ENCODE data around the gene SEC22B.

DNA sequence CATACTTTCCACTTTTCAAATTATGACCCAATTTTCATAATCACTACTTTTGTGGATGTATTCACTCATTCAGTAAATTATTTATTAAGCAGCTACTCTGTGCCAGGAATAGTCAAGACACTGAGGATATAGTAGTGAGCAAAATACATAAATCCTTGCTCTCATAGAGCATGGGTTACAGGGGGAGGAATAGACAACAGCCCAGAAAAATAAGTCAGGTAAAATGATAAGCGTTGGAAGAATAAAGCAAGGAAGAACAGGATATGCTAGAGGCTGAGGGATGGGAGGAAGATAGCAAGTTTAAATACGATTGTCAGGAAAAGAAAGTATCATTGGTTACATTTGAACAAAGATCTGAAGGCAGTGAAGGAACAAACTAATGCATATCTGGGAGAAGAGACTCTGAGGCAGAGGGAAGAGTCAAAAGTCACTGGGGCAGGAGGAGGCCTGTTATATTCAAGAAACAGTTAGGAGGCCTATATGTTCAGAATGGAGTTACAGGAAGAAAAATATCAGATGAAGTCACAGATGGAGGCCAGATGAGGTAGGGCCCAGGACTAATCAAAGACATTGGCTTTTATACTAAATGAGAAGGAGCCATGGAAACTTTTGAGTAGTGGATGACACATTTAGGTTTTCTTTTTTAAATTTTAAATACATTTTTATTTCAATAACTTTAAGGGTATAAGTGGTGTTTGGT lies 42.9 kb downstream of the SEC22B start:
- no peak for TF ChIP-seq CTCF (IDR thresholded peaks at IDR 0.05 in 4 of 5, conservative IDR thresholded peaks at IDR 0.05 in 1 of 5)
- no peak for TF ChIP-seq POLR2A (IDR thresholded peaks at IDR 0.05)
